Mesodermal cell (in vitro differentiated cells): ENCODE data around the gene BPIFA2.

Experiments
- H3K27ac ChIP-seq: 2 replicates; pipeline ENCODE4 v1.7.0; 2013; ENCODE audit warnings: mild to moderate bottlenecking, low read depth, low read length, moderate library complexity; ENCODE audit not compliant: severe bottlenecking
- H3K36me3 ChIP-seq: 2 replicates; pipeline ENCODE4 v1.7.1; 2013; ENCODE audit warnings: mild to moderate bottlenecking, low read length, moderate library complexity; ENCODE audit not compliant: control insufficient read depth, insufficient read depth
- H3K4me1 ChIP-seq: one replicate; pipeline ENCODE4 v1.7.1; 2013; ENCODE audit warnings: mild to moderate bottlenecking, low read length; ENCODE audit not compliant: insufficient read depth, control insufficient read depth, poor library complexity, severe bottlenecking
- H3K4me3 ChIP-seq: 2 replicates; pipeline ENCODE4 v1.7.0; 2013; ENCODE audit warnings: low read length, control low read depth, mild to moderate bottlenecking; ENCODE audit not compliant: insufficient read depth, poor library complexity, severe bottlenecking; ENCODE audit errors: extremely low read depth
- H3K9me3 ChIP-seq: 2 replicates; pipeline ENCODE4 v1.7.1; 2013; ENCODE audit warnings: mild to moderate bottlenecking, low read length, moderate library complexity; ENCODE audit not compliant: control insufficient read depth
- WGBS, 2 experiments: methylation state at CpG; one replicate each; pipeline ENCODE4 v1.1.5; 2013; ENCODE audit warnings: missing lambda C conversion rate in 2 of 2; ENCODE audit not compliant: insufficient coverage in 2 of 2; 5-methylcytosine and 5-hydroxymethylcytosine counted together

BPIFA2 gene

DNA sequence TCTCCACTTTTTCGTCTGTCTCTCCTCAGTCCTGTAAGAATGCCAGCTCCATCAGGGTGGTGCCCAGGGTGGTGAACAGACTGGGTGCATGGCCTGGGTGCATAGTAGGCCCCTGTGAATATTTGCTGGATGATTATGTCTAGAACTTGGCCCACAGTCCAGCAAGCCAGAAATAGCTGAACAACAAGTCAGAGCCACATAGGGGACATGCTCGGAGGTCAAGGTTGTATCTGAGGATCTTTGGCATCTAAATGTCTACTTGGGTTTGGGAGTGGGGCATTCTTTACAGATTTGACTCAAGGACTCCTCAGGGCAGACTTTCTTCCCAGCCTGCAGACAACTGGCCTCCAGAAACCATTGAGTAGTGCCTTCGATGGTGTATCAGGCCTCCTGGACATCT, 31.1 kb downstream of the BPIFA2 start:
- Histone ChIP-seq H3K27ac (no peak overlapping the region), H3K9me3 (no peaks in the 10 kb centered on the region), H3K4me3 (no peak overlapping the region), H3K4me1 (no peaks in the 10 kb centered on the region), H3K36me3 (no peaks in the 10 kb centered on the region)
- WGBS, 2 experiments, result 79% methylated on average over 2 to 3 of the region's 3 CpGs

DNA sequence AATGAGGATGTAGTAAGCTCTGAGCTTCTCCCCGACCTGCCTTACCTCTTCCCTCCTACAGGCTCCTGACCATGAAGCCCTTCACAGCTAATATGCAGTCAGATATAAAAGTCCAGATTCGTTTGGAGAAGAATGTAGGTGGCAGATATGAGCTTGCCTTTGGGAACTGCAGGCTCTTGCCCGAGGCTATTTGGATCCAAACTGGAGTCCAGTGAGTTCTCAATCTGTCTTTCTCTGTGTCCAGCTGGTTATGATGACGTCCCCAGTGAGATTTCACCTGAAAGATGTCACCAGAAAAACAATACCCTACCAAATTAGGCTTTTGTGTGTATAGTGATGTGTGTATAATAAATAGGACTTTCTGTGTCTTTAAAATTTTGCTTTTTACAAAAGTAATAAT, 34.5 kb downstream of the BPIFA2 start:
- no peaks in the 10 kb centered on the region for H3K9me3 ChIP-seq
- 43 to 83% methylated on average over 1 to 2 of the region's 4 CpGs for WGBS, 2 experiments
- H3K27ac ChIP-seq, result no peak overlapping the region
- no peaks in the 10 kb centered on the region for H3K4me1 ChIP-seq
- H3K4me3 ChIP-seq, result no peak overlapping the region
- no peaks in the 10 kb centered on the region for H3K36me3 ChIP-seq

DNA sequence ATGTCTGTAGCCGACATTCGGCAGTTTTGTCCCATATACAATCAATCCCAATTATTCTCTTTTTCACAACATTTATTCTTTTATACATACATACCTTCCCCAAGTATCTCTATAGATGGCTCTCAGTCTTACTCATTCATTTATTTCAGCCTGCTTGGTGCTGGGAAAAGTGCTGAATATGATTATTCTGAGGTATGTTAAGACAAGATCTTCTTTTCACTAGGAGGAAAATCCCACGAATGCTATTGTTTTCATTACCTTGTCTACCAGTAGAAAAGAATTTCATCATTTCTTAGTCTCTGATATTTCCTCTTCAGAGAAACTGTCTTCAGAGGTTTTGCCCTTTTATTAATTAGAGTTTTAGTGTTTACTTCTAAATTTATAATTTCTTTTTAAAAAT, 35.5 kb downstream of the BPIFA2 start:
- Histone ChIP-seq H3K4me1 (no peaks in the 10 kb centered on the region), H3K9me3 (no peaks in the 10 kb centered on the region), H3K4me3 (no peak overlapping the region), H3K36me3 (no peaks in the 10 kb centered on the region), H3K27ac (no peak overlapping the region)
- 86% methylated on average over 2 of the region's 3 CpGs for WGBS, 2 experiments

DNA sequence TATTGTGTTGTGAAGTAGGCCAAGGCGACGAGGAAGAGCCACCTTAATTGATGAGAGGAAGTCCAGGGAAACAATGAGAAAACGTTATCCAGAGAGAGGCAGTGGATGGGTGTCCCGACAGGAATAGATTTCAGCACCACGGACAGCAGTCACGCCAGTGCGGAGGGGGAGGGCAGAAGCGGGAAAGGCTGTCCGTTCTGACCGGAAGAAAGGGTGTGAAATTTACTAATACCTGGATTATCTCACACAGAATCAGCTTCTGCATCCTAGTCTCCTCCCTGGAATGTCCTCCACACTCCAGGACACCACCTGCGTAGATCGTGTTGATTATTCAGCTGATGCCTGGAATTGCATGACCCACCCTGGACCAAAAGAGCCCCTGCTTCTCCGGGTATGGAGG, 41.8 kb downstream of the BPIFA2 start:
- 6 to 9% methylated on average over 9 to 11 of the region's 13 CpGs for WGBS, 2 experiments
- H3K9me3 ChIP-seq, result no peaks in the 10 kb centered on the region
- no peaks in the 10 kb centered on the region for H3K36me3 ChIP-seq
- H3K27ac ChIP-seq, result no peak overlapping the region
- H3K4me3 ChIP-seq, result no peak overlapping the region
- H3K4me1 ChIP-seq, result no peaks in the 10 kb centered on the region

DNA sequence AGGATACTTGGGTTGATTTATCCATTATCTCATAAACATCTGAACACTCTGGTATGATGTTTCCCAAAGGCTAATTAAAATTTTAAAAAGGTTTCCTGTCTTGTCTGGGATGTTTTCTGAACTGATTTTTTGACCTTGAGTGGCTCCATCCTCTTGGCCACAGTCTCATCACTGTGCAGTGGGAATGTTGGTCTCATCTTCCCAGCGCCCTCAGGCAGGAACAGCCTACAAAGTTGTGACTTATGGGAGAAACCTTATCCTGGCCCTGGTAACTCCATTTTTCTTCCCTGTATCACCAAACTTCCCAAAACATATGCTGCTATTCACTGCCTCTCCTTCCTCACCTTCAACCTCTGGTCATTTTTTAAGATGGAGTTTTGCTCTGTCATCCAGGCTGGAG, 42.4 kb downstream of the BPIFA2 start:
- H3K4me3 ChIP-seq, result no peak overlapping the region
- no peak overlapping the region for H3K27ac ChIP-seq
- 90% methylated on average over 1 of the region's 1 CpG; no CpG with 5 or more reads in 1 of the 2 experiments for WGBS, 2 experiments
- no peaks in the 10 kb centered on the region for H3K4me1 ChIP-seq
- no peaks in the 10 kb centered on the region for H3K9me3 ChIP-seq
- H3K36me3 ChIP-seq, result no peaks in the 10 kb centered on the region

DNA sequence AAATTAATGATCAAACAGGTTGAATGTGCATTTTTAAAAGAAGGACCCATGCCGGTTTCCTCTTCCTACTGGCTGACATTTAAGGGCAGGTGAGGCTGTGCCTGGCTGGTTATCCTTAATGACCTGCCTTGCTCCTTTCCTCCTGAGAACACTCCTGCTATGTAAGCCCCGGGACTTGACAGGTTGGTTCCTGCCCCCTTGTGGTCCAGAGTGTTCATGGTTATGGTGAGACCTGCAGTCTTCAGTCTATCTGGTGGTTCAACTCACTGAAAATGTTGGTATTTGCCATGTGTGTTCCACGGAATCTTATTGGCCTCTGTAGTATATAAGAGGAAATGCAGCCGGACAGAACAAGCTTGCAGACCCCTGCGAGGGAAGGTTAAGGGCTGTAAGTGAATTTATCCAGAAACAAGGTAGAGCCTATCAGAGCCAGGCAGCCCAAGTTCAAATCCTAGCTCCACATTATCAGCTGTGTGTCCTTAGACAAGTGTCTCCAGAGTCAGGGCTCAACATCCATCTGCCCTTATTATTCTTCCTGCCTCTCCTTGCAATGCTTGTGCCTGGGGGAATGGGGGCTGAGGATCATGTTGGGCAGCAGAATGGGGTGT, 44.0 kb downstream of the BPIFA2 start:
- H3K27ac ChIP-seq, result no peak overlapping the region
- no peak overlapping the region for H3K4me3 ChIP-seq
- no peaks in the 10 kb centered on the region for H3K9me3 ChIP-seq
- no peaks in the 10 kb centered on the region for H3K4me1 ChIP-seq
- no peaks in the 10 kb centered on the region for H3K36me3 ChIP-seq
- 18 to 31% methylated on average over 4 of the region's 5 CpGs for WGBS, 2 experiments

DNA sequence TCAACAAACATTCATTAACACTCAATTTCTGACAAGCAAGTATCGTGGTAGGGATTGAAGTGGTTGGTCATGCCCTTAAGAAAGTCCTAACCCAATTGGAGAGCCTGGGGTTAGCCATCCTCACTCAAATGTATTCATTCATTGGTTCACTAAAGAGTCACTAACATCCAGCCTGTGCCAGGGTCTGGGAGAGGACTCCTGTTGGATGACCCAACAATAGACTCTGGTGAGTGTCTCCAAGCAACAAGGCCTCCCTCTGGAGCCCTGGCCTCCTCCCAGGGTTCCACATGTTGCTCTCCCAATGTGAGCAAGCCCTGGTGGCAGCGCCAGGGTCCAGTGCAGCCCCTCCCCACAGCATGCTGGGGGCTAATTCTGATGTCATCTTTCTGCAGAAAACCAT, 49.1 kb downstream of the BPIFA2 start, which contains the start of gene BPIFA3:
Gene BPIFA3 (plus strand): TSS at position 301 of the 400 bp plus-strand sequence. CDS start 185 bp downstream, outside the sequence.
- Histone ChIP-seq H3K27ac (no peak within 1 kb of the TSS), H3K36me3 (no peaks in the 10 kb centered on the region), H3K9me3 (no peaks in the 10 kb centered on the region), H3K4me1 (no peaks in the 10 kb centered on the region), H3K4me3 (no peak within 1 kb of the TSS)
- WGBS, 2 experiments, result 92 to 100% methylated on average over 1 of the region's 2 CpGs

DNA sequence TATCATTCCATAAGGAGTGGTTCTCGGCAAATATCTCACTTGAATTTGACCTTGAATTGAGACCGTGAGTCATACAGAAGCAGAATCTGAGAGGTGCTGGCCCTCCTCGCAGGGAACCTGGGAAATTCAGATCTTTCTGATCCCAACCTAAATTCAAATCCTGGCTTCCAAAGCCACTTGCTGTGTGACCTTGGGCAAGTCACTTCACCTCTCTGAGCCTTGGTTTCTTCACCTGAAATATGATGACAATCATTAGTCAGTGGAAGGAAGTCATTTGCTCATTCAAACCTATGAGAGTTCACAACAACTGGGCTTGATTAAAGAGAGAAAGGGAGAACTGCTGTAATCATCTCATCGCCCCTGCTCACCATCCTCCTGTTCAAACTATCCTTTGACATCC, 56.4 kb downstream of the BPIFA2 start:
- WGBS, 2 experiments, result 85 to 100% methylated on average over 3 of the region's 4 CpGs
- H3K36me3 ChIP-seq, result no peaks in the 10 kb centered on the region
- H3K4me1 ChIP-seq, result no peaks in the 10 kb centered on the region
- no peak overlapping the region for H3K4me3 ChIP-seq
- H3K27ac ChIP-seq, result no peak overlapping the region
- no peaks in the 10 kb centered on the region for H3K9me3 ChIP-seq

DNA sequence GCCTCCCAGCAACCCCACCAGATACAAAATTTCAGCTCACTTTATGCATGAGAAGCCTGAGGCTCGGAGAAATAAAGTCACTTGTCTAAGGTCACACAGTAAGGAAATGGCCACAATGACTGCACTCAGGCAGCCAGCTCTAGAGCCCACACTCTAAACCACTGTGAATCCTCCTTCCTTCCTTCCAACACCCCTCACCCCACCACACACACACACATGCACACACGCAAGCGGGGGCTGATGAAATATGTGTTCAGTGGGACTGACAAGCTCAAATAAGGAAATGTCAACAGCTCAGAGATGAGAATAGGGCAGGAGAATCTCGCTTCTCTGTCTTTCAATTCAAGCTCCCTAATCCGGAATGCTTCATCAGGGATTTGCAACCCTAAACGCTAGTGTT, 61.9 kb downstream of the BPIFA2 start:
- Histone ChIP-seq H3K36me3 (no peaks in the 10 kb centered on the region), H3K9me3 (no peaks in the 10 kb centered on the region), H3K4me3 (no peak overlapping the region), H3K4me1 (no peaks in the 10 kb centered on the region), H3K27ac (no peak overlapping the region)
- 69 to 76% methylated on average over 4 of the region's 6 CpGs for WGBS, 2 experiments
